ENCODE measurements around the gene VPS35L. TPM values are rescaled to one million over a fixed set of nuclear protein-coding genes. Genes with fewer than 3 reads are reported as not detected.

Gene VPS35L
- total RNA-seq, 2 experiments from 2014 or later, result 43.4 to 47.7 TPM

GRCh38 chr16:19582050-19582831 is 26.7 kb downstream of the VPS35L start:
- no peak overlapping the region for H3K27ac Mint-ChIP-seq
- H3K4me3 Mint-ChIP-seq, result no peak overlapping the region
- DNase-seq (no peak), ATAC-seq (no peak)
- H3K27me3 Mint-ChIP-seq, result no peaks in the 10 kb centered on the region
- H3K9me3 Mint-ChIP-seq (ENCODE audit: low read depth), result no peaks in the 10 kb centered on the region
- peaks cover 39% of the 10 kb centered on the region for H3K36me3 Mint-ChIP-seq
- CTCF ChIA-PET, result interaction anchor here (1.1 to 1.6 kb wide), 2 partner anchors 17 to 306 kb away, joined by 3 read pairs; no protein-coding TSS in a partner anchor
- H3K4me1 Mint-ChIP-seq, result no peaks in the 10 kb centered on the region

DNA sequence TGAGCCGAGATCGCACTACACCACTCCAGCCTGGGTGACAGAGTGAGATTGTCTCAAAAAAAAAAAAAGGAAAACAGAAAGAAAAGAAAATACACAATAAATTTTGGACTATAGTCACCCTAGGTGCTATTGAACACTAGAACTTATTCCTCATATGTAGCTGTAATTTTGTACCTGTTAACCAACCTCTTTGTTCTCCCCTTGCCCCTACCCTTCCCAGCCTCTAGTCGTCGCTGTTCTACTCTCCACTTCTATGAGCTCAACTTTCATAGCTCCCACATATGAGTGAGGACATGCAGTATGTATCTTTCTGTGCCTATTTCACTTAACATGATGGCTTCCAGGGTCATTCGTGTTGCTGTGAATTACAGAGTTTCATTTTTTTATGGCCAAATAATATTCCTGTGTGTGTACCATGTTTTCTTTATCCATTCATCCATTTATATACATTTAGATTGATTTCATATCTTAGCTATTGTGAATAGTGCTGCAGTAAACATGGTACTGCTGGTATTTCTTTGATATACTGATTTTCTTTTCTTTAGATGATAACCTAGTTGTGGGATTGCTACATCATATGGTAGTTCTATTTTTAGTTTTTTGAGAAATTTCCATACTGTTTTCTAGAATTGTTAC is 28.3 kb downstream of the VPS35L start:
- peak; percentile 44 for DNase-seq
- no peaks in the 10 kb centered on the region for H3K9me3 Mint-ChIP-seq (ENCODE audit: low read depth)

GRCh38 chr16:19588661-19589060 is 33.2 kb downstream of the VPS35L start:
- ATAC-seq (no peak), DNase-seq (no peak)
- H3K4me3 Mint-ChIP-seq, result no peak overlapping the region
- peaks cover 8% of the 10 kb centered on the region for H3K36me3 Mint-ChIP-seq
- H3K9me3 Mint-ChIP-seq (ENCODE audit: low read depth), result no peaks in the 10 kb centered on the region
- H3K27ac Mint-ChIP-seq, result no peak overlapping the region
- H3K27me3 Mint-ChIP-seq, result no peaks in the 10 kb centered on the region
- CTCF ChIA-PET, result interaction anchor here (1.2 kb wide), 1 partner anchor 315 kb away, joined by 3 read pairs; no protein-coding TSS in a partner anchor
- no peaks in the 10 kb centered on the region for H3K4me1 Mint-ChIP-seq

More for the DNA sequence above, 28.3 kb downstream of the VPS35L start:
- H3K4me1 Mint-ChIP-seq, result no peaks in the 10 kb centered on the region
- no peaks in the 10 kb centered on the region for H3K27me3 Mint-ChIP-seq
- ATAC-seq, result peak; percentile 57
- CTCF ChIA-PET, result interaction anchor here (0.6 to 1.7 kb wide), 18 partner anchors 9 to 315 kb away, joined by 3 to 12 read pairs (median 4); partner anchors contain the start of gene VPS35L
- H3K36me3 Mint-ChIP-seq, result peaks cover 34% of the 10 kb centered on the region
- H3K27ac Mint-ChIP-seq, result no peak overlapping the region
- no peak overlapping the region for H3K4me3 Mint-ChIP-seq

GRCh38 chr16:19589106-19589505 is 33.6 kb downstream of the VPS35L start:
- Mint-ChIP-seq H3K4me3 (no peak overlapping the region), H3K4me1 (no peaks in the 10 kb centered on the region), H3K36me3 (peaks cover 5% of the 10 kb centered on the region), H3K27ac (no peak overlapping the region), H3K27me3 (no peaks in the 10 kb centered on the region), H3K9me3 (ENCODE audit: low read depth) (no peaks in the 10 kb centered on the region)
- ATAC-seq (no peak), DNase-seq (no peak)
- CTCF ChIA-PET, result interaction anchor here (0.9 to 1.1 kb wide), 2 partner anchors 34 to 297 kb away, joined by 3 to 4 read pairs; partner anchors contain the start of gene VPS35L

GRCh38 chr16:19589771-19590302 is 34.3 kb downstream of the VPS35L start:
- Mint-ChIP-seq H3K27me3 (no peaks in the 10 kb centered on the region), H3K27ac (no peak overlapping the region), H3K4me3 (no peak overlapping the region), H3K4me1 (no peaks in the 10 kb centered on the region), H3K9me3 (ENCODE audit: low read depth) (no peaks in the 10 kb centered on the region), H3K36me3 (peaks cover 4% of the 10 kb centered on the region)
- DNase-seq (no peak), ATAC-seq (no peak)
- CTCF ChIA-PET, result interaction anchor here (0.9 to 1.2 kb wide), 3 partner anchors 10 to 297 kb away, joined by 3 to 4 read pairs (median 4); partner anchors contain the start of gene VPS35L

GRCh38 chr16:19595043-19595767 is 39.7 kb downstream of the VPS35L start:
- ATAC-seq, result no peak
- CTCF ChIA-PET, result interaction anchor here (2.3 kb wide), 1 partner anchor 12 kb away, joined by 7 read pairs; no protein-coding TSS in a partner anchor
- no peak for DNase-seq
- H3K9me3 Mint-ChIP-seq (ENCODE audit: low read depth), result no peaks in the 10 kb centered on the region
- H3K27me3 Mint-ChIP-seq, result no peaks in the 10 kb centered on the region
- H3K27ac Mint-ChIP-seq, result no peak overlapping the region
- no peak overlapping the region for H3K4me3 Mint-ChIP-seq
- peaks cover 3% of the 10 kb centered on the region for H3K36me3 Mint-ChIP-seq
- H3K4me1 Mint-ChIP-seq, result no peaks in the 10 kb centered on the region

GRCh38 chr16:19598805-19599510 is 43.5 kb downstream of the VPS35L start:
- Mint-ChIP-seq H3K9me3 (ENCODE audit: low read depth) (no peaks in the 10 kb centered on the region), H3K27me3 (no peaks in the 10 kb centered on the region), H3K4me1 (peaks cover 2% of the 10 kb centered on the region), H3K36me3 (peaks cover 7% of the 10 kb centered on the region), H3K27ac (no peak overlapping the region), H3K4me3 (no peak overlapping the region)
- no peak for ATAC-seq
- CTCF ChIA-PET, result interaction anchor here (0.7 to 10.2 kb wide), 7 partner anchors 14 to 300 kb away, joined by 3 to 78 read pairs (median 3); partner anchors contain the start of gene GPRC5B
- no peak for DNase-seq

- Mint-ChIP-seq H3K27me3 (no peaks in the 10 kb centered on the region), H3K9me3 (ENCODE audit: low read depth) (no peaks in the 10 kb centered on the region), H3K36me3 (peaks cover 12% of the 10 kb centered on the region), H3K4me3 (no peak overlapping the region), H3K4me1 (peaks cover 2% of the 10 kb centered on the region), H3K27ac (no peak overlapping the region)
- DNase-seq, result no peak
- no peak for ATAC-seq
- CTCF ChIA-PET, result interaction anchor here (0.7 to 10.2 kb wide), 9 partner anchors 10 to 307 kb away, joined by 3 to 78 read pairs (median 4); partner anchors contain the start of gene GPRC5B
Observed at GRCh38 chr16:19599968-19600716, 44.6 kb downstream of the VPS35L start.

DNA sequence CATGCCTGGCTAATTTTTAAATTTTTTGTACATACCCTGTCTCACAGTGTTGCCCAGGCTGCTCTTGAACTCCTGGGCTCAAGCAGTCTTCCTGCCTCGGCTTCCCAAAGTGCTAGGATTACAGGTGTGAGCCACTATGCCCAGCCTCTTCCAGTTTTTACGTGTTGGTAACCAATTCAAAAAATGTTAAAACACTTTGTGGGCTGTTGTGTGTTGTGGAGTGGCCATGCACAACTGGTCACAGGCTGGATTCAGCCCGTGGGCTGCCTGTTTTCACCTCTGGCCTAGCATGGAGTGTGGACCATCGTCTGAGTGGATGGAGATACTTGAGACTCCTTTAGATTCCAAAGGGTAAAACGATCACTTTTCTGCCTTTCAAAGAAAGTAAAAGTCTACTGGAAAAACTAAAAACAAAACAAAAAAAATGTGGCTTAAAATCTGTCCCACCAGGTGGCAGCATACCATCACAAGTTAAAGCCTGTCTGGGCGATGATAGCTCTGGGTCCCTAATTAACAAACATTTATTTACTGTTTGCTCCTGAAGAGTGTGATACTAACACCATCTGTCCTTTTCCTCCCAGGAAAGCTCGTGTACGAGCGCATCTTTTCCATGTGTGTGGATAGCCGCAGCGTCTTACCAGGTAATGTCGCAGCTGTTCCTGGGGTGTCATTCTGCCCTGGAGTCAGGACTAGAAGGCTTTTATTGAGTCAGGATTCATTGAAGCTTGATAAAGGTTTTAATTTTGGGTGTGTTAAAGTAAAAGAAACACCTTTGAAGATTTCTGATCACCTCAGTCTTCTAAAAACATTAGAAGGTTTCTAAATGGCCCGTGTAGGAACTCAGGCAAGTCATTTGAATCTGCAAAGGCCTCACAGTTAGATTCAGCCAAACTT is 45.8 kb downstream of the VPS35L start:
- H3K4me3 Mint-ChIP-seq, result no peak overlapping the region
- H3K36me3 Mint-ChIP-seq, result peaks cover 19% of the 10 kb centered on the region
- DNase-seq, result no peak
- no peak overlapping the region for H3K27ac Mint-ChIP-seq
- H3K9me3 Mint-ChIP-seq (ENCODE audit: low read depth), result no peaks in the 10 kb centered on the region
- H3K4me1 Mint-ChIP-seq, result peaks cover 2% of the 10 kb centered on the region
- CTCF ChIA-PET, result interaction anchor here (0.7 to 10.2 kb wide), 12 partner anchors 11 to 306 kb away, joined by 3 to 78 read pairs (median 4); partner anchors contain the start of genes GPRC5B, IQCK, KNOP1 and VPS35L
- no peaks in the 10 kb centered on the region for H3K27me3 Mint-ChIP-seq
- ATAC-seq, result no peak

DNA sequence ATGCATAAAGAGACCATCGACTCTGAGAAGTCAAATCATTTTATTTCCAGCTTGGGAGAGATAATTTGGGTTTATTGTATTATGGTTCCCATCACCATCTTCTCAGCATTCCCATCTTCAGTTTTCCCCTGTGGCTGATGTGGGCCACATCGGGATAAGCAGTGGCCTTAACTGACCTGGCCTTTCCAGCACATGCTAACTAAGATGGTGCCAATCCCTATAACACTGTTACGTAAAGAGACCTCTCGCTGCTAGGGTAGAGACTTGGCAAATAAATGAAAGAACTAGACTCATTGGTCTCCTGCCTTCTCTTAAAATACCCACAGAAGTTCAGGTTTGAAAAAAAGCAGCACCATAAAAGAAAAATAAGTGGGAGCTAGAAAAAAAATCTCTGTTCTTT is 49.4 kb downstream of the VPS35L start:
- no peak for ATAC-seq
- Mint-ChIP-seq H3K4me3 (no peak overlapping the region), H3K27me3 (no peaks in the 10 kb centered on the region), H3K9me3 (ENCODE audit: low read depth) (no peaks in the 10 kb centered on the region), H3K27ac (no peak overlapping the region), H3K4me1 (peaks cover 2% of the 10 kb centered on the region), H3K36me3 (peaks cover 26% of the 10 kb centered on the region)
- no peak for DNase-seq
- CTCF ChIA-PET, result interaction anchor here (10.2 kb wide), 1 partner anchor 280 kb away, joined by 78 read pairs; the partner anchor contains the start of gene GPRC5B

GRCh38 chr16:19605701-19606100 is 50.2 kb downstream of the VPS35L start:
- Mint-ChIP-seq H3K27ac (no peak overlapping the region), H3K27me3 (no peaks in the 10 kb centered on the region), H3K9me3 (ENCODE audit: low read depth) (no peaks in the 10 kb centered on the region), H3K4me1 (peaks cover 2% of the 10 kb centered on the region), H3K36me3 (peaks cover 27% of the 10 kb centered on the region), H3K4me3 (no peak overlapping the region)
- CTCF ChIA-PET, result interaction anchor here (10.2 kb wide), 1 partner anchor 280 kb away, joined by 78 read pairs; the partner anchor contains the start of gene GPRC5B
- DNase-seq, result no peak
- ATAC-seq, result no peak

Data from activated CD8-positive, alpha-beta memory T cell treated with anti-CD3 and anti-CD28 coated beads, Interleukin-2, amount 10 ng/mL, durations not matched to agents 7 days and 5 days (primary cell).